GM19035 (cell line): ENCODE measurements around the gene PIP4K2B.

Experiments used
- ATAC-seq: cut with Tn5 transposase; IDR thresholded peaks from one replicate; pipeline ENCODE4 v1.9.1; 2021; ENCODE audit not compliant: unreplicated experiment

The PIP4K2B gene

DNA sequence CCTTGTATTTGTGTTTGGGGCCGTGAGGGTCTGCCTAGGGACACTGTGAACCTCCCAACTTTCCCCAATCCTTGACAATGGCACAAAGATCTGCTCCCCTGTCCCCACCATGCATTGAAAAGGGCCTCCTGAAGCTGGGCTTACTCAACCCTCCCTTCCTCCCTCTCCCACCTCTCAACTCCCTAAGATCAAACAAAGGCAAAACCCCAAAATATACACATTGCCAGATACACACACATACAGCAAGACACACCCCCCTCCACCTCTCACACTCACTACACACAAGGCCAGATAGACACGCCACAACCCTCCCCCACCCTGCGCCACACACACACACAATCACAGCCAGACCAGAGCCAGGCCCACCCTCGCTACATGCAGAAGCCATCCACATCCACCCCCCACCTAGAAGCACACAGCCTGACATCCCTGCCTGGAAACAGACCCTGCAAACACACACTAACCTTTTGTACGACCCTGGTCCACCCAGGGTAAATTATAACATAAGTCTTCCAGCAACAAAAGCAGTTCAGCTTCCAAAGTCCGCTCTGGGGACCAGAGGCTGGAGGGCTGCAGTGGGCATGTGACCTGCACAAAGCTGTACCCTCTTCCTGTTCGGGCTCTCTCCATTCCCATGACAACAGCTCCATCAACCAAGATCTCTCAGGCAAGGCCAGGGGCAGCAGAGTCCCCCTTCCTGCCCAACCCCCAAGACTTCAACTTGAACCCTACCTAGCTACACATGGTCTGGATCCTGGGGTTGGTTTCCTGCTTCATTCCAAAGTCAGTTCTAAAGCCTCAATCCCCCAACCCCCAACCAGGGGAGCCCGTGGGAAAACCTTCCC, 53.1 kb downstream of the PIP4K2B start:
- no peak for ATAC-seq

GRCh38 chr17:38745545-38745944, 53.8 kb downstream of the PIP4K2B start:
- no peak for ATAC-seq

GRCh38 chr17:38743556-38744171, 55.7 kb downstream of the PIP4K2B start:
- ATAC-seq: no peak

- ATAC-seq: no peak
Measured at GRCh38 chr17:38742411-38743308, 56.7 kb downstream of the PIP4K2B start.

GRCh38 chr17:38741921-38742410, 57.4 kb downstream of the PIP4K2B start:
- no peak for ATAC-seq

DNA sequence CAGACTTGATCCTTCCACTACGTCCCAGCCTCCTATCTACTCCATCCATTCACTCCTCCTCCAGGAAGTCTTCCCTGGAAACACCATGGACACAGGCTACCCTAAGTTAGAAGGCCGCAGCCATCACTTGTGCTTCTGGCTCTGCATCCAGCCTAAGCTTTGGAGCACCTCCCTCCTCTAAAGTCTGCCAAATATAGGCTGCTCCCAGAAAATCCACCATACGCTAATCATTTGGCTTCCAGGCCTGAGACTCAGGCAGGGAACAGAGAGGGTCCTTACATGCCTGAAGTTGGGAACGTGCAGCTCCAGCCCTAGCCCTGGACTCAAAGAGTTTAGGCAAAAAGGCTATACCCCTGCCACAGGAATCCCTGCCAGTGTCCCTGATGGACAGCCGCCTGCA, 57.9 kb downstream of the PIP4K2B start:
- no peak for ATAC-seq

GRCh38 chr17:38740806-38741205, 58.5 kb downstream of the PIP4K2B start:
- no peak for ATAC-seq

GRCh38 chr17:38740044-38740443, 59.3 kb downstream of the PIP4K2B start:
- ATAC-seq: no peak

DNA sequence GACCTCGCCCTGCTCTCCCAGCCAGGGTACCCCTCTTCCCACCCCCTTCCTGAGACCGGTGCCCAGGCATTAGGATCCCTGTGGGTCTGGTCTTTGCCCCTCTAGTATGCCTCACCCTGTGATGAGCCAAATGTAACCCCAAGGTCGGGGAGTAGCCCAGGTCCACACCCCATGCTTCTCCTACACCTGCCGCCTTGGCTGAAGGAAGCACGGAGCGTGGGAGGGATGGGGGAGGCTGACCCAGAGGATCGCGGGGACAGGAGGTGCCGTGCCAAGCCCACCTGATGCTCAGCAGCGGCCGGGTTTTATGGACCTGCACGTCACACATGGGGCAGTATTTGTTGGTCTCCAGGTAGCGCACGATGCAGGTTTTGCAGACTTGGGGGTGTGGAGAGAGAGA, 60.1 kb downstream of the PIP4K2B start:
- ATAC-seq: no peak

DNA sequence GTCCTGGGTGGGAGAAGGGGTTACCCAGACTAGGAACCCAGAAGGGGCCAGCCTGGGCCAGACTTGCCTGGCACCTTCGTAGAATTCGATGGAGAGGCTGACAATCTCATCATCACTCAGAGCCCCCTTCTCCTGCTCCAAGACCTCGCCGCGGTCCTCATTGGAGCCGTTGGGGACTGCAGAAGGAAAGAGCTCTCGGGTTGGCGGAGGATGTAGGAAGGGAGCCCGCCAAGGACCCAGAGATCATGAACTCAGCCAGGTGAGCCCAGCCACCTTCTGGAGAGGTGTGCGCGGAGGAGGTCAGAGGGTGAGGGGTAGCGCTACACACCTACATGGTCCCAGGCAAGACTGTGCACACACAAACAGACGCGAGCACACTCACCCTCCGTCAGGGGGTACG, 60.7 kb downstream of the PIP4K2B start:
- ATAC-seq: no peak

DNA sequence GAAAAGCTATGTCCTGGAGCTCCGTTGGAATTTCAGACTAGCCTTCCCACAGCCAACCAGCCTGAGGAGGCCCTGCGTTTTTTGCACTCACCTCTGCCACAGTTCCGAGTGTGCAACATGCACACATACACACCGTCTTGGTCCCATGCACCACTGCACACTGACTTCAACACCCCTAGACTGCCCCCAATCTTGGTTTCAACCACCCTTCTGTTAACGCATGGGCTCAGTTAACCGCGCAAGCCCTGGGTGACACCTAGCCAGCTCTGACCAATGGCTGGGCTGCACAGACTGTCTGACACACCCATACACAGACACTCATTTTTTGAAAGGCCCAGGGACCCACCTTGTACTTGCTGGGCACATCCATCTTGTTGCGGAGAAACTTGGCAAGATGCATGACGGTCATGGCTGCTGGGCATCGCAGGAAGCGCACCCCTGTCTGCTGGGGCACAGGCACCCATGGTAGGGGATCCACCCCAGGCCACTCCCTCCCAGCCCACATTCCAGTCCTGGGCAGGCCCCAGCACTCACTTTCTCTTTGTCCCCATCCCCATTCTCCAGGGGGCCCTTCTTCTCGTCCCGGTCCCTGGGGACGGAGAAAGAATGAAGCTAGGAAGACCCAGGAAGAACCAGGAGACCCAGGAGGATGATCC, 61.2 kb downstream of the PIP4K2B start:
- no peak for ATAC-seq

DNA sequence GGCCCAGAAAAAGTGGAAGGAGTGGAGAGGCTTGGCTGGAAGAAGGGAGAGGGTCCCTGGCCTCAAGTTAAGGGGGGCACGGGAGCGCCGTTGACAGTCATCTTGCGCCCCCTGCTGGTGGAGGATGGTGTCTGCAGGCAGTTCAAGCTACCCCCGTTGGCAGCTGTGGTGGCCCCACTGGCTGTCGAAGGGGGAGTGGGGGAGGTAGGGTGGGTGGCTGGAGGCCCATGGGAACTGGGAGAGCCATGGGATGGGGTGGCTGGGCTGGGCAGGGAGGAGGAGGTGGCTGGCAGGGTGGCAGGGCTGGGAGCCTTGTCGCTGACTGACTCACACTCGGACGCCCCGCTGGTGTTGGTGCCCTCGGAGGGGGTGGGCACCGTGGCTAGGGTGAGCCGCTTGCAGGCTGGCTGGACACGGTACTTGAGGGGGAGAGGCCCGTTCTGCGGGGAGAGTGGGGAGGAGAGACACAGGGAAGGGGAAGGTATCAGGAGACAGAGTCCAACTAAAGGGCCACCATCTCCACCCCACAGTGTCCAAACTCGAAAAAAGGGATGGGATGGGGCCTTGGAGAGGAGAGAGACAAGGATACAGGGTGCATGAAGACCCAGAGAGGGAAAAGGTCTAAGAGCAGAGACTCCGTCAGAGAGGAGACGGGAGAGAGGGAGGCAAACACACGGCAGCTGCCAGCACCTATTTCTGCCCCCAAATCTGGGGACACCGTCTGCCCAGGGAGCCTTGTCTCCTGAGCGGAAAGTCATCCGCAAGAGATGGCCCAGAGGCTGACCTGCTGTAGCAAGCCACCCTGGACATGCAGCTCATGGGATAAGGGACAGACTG, 64.0 kb downstream of the PIP4K2B start:
- ATAC-seq: no peak

DNA sequence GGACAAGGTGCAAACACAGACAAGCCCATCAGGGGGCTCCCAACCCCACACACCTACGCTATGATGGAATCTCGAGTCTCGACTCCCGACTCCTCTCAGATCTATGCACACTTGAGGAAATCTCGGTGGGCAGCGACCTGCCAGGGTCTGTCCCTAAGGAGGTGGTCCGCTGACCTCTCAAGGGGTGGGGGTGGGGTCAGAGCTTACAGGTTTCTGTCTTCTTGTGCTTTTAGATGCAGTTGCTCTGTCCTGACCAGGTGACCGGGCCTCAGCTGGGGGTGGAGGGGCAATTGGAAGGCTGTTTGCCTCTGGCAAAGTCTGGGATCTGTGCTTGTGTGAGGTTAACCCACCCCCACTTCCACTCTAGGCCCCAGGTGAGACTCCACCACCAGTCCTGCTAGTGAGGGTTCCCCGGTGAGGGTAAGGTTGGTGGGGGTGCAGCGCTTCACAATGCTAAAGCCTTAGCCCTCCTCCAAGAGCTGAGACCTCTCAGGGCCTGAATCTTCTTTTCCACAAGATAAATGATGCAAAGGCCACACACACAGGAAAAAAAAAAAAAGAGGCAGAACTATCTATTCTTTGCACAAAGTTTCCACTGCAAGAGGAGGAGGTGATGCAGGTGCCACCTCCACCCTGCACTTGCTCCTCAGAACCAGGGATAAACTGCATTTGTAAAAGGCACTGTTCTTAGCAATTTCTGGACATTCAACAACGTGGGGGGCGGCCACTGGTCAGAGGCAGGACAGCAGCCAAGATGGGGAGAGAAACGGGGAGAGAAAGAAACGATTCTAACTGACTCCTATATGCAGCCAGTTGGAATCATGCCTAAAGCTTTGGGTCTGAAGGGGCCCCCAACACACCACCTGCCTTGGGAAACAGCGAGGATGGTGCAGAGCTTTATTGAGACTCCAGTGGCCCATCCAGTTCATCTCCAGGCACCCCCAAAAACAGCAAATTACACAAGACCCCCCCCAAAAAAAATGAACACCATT, 65.1 kb downstream of the PIP4K2B start:
- no peak for ATAC-seq

GRCh38 chr17:38733282-38733981, 65.9 kb downstream of the PIP4K2B start:
- no peak for ATAC-seq

DNA sequence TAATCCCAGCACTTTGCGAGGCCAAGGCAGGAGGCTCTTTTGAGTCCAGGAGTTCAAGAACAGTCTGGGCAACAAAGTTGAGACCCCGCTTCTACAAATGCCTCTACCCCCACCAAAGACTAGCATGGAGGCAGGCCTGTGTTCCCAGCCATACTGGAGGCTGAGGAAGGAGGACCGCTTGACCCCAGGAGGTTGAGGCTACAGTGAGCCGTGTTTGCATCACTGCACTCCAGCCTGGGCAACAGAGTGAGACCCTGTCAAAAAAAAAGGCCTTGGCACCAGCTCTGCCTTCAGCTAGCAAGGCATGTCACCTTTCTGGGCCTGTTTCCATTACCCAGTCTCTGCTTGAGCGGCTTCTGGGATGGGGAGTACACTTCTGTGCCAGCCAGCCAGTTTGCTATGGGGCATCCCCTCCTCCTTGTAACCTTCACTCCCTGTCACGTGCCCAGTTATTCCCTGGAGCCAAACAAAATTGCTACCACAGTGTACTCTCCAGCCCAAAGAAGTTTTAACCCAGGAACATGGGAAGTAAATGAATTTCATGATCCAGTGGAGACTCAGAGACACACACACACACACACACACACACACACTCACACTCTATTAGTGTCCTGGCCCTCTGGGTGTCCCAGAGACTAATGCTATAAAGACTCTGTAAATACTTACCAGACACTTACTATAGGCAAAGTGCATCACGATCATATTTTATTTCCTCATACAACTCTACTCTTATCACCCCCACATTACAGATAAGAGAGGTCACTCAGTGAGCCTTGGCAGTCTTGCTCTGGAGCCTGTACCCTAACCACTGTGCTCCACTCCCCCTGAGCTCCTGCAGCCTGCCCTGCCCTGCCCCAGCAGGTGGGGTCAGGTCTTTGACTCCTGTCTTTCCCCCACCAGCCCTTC, 66.7 kb downstream of the PIP4K2B start:
- no peak for ATAC-seq

DNA sequence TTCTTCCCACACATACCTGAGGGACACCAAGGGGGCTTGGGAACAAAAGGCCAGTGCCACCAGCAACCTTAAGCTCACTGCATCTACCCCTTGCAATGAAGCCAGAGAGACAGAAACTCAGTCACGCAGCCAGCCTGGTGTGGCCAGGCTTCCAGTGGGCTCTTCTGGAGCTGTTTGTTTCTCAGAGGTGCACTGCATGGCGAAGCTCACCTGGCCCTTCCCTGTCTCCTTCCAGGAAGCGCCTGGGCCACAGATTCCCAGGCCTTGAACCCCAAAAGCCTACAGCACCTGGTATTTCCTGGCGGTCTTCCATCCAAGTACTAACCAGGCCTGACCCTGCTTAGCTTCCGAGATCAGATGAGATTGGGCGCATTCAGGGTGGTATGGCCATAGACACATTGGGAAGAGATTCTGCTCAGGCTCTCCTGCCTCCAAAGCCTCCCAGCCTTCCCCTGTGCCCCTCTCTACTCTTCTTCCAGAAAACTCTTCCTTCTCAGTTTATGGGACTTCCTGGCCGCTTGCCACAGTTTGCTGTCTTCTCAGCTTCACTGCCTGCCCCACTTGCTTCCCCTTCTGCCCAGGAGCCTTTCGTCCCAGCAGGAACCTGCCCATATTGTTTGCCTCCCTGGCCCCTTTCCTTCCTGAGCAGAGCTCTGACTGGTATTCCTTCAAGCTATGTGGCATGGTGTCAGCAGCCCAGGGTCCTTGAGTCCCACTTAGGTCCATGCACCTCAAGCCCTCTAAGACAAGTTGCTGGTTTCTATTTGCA, 67.6 kb downstream of the PIP4K2B start:
- no peak for ATAC-seq
